HG03521 (cell line): ENCODE measurements around the gene OR7G2.

ENCODE experiments used
- ATAC-seq: cut with Tn5 transposase; IDR thresholded peaks from one replicate; pipeline ENCODE4 v1.9.1; 2021; ENCODE audit warnings: mild to moderate bottlenecking, moderate library complexity; ENCODE audit not compliant: unreplicated experiment

OR7G2 gene

DNA sequence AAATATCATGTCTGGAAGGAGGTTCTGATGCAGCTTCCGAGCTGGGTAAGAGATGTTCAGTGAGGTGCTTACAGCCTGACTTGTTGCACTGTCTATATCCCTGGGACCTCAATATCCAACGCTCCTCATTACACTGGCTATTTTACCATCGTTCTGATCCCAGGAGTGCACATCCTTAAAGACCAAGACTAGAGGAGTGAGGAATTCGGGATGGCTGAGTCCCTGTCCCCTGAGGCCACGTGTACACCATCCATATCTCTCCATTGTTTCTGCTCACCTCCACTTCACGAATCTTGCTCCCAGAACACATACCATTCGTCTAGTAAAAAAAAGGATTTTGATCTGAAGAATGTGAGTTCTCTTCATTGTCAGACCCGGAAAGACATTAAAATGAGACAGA lies at the start of gene OR7G2:
OR7G2 (minus strand) TSS at position 101 of the 400 bp plus-strand sequence. CDS start 4,232 bp downstream, outside the sequence.
- no peak for ATAC-seq

DNA sequence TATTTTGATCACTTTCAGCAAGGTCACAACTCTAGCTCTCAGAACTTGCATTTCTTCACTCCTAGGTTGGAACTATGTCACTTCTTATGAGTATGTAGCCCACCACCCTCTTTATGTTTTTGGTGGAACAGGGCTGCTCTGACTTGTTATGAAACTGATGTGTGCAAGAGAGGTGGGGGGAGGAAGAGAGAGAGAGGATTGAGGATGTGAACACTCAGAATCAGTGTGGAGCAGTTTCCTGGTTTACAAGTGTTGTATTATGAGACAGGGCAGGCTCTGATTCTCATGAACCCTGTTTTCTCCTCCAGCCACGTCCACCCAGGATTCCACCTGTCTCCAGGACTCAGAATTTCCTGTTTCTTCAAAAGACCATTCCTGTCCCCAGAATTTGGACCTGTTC lies 49.0 kb upstream of the OR7G2 start:
- no peak for ATAC-seq

DNA sequence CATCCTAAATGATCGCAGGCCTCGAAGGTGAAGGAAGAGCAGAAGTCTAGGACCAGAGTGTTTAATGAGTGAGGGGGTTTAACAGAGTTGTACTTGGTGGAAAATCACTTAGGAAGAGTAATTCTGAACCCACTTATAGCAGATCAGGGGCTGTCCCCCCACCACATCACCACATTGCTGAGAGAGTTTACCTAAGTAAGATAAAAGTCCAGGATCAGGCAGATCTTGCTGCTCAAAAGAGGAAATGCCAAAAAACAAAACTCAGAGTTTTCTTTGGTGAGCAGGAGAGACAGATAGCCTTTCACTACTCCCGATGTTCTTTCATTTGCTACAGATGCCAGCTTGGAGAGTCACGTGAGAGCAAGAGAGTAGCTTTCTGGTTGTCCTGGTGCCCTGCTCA lies 48.3 kb upstream of the OR7G2 start:
- ATAC-seq = no peak

DNA sequence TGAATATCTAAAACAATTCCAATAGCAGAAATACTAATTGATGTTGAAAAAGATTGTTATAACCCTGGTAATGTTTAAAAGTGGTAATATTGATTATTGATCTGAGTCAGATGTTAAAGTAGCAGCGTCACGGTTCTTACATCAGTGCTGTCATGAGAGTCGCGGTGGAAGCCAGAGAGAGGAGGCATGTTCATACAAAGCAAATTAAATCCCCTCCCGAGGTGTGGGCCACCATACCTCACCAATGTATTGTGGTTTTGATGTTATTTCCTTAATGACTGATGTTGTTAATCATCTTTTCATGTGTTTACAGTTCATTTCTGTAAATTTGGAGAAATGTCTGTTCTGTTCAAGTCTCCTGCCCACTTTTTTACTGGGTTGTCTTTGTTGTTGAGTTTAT lies 44.1 kb upstream of the OR7G2 start:
- ATAC-seq = no peak

DNA sequence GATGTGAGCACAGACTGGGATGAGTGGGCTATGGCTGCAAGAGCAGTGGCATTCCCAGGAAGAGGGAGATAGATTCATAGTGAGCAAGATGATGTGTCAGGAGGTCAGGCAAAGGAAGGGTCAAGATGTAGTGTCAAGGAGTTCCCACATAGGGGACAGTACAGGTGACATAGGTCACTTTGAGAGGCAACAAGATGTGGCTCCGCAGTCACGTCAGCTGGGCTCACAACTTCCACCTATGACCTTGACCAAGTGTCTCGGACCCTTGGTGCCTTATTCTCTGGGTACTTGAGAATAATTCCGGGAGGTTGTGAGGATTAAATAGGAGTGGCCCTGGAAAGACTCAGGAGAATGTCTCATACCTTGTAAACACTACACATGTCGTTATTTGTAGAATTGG lies 43.4 kb upstream of the OR7G2 start:
- ATAC-seq = no peak

DNA sequence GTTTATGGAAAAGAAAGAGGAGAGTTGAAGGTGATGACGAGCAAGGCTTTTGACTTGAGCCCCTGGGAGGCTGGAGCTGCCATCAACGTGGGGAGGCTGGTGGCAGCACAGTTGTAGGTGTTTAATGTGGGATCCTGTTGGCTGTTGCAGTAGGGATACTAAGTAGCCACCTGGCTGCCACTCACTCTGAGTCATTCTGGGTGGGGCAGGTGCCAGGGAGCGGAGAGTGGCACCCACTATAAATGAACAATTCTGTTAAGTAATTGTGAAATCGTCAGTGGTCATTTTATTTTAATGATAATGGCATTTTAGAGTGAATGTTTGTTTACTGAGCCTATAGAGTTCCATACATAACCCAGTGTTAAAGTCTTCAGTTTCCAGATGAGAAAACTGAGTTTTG lies 42.7 kb upstream of the OR7G2 start:
- ATAC-seq = no peak

DNA sequence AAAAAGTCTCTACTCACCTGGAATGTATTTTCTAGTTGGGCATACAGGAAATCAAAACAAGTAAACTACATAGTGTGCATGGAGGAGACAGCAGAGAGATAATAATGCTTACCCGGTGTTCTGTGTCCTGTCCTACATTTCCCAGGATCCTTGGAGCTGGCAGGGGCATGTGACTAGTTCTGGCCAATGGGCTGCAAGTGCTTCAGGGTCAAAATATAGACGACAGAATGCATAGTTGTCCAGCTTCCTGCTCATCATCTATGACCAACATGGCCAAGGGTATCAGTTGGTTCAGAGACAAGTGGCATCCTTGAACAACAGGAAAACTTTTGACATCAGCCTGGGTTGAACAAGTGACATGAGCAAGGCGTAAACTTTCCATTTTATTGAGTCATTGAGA lies 41.4 kb upstream of the OR7G2 start:
- ATAC-seq = no peak

DNA sequence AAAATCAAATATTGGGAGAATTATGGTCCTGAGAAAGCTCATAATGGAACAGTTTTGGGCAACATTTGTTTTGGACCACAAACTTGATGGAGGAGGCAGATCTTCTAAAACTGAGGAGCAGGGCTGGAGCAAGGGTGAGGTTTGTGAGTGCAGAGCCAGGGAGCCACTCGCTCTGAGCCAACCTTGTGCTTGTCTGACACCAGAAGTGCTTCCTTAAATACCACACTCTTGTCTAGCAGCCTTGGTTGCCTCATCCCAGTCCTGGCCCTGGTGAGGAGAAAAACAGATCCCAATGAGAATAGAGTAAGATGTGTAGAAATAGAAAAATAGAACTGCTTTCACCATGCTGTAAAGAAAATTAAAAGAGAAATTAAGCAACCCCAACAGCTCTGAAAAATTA lies 39.6 kb upstream of the OR7G2 start:
- no peak for ATAC-seq

DNA sequence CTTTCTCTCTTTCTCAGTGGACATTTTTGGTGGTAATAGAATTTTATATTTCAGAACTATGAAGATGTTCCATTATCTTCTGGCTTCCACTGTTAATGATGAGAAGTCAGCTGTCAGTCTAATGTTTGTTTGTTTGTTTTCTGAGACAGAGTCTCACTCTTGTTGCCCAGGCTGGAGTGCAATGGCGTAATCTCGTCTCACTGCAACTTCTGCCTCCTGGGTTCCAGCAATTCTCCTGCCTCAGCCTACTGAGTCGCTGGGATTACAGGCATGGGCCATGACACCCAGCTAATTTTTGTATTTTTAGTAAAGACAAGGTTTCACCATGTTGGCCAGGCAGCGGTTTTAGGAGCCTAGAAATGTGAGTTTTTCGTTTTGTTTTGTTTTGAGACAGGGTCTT lies 37.6 kb upstream of the OR7G2 start:
- no peak for ATAC-seq

DNA sequence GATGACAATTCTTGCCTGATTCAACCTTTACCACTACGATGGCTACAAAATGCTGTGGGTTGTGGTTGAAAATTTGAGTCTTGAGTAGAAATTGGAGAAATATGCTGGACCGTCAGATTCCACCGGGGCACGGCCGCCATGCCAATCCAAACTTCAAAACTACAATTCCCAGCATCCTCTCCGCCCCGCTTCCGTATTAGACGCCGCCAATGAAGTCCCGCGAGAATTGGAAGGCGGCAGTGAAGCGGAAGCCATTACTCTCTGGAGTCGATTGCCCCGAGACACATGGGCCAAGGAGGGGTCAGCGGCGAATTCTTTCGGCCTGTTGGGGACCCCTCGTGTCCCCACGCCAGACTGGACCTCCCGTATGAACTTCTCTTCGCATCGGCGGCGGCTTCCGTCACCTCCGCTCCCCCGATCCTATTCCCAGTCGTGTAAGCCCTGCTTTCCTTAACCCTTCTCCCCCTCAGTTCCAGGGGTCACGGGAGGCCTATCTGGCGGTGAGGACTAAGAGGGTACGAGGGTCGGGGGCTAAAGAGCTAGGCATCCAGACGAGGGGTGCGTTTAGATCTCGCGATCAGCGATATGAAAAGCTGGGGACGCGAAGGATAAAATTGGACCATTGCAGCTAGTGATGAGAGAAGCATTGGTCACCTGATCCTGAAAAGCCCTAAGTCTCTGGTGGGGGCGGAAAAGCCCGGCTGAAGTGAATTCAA lies 33.0 kb upstream of the OR7G2 start, which contains the start of gene ZNF317:
ZNF317 (plus strand) TSS at position 239 of the 716 bp plus-strand sequence. CDS start 15,620 bp downstream, outside the sequence.
- peak; percentile 92 for ATAC-seq

DNA sequence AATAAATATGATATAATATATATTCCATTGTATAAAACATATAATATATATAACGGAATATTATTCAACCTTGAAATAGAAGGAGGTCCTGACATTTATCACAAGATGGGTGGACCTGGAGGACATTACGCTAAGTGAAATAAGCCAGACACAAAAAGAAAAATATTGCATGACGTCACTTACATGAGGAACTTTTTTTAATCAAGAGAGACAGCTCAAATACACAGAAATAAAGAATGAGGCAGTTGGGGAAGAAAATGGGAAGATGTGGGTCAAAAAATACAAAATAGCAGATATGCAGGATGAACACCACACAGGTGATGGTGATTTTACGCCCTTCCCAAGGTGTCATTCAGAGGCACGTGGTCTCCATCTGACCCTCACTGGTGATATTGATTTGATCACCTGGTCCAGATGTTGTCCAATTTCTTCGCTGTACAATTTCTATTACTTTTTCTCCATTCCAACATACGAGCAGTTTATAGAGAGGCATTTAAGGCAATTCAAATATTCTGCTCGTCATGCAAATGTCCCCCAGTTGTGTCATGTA lies 32.4 kb upstream of the OR7G2 start:
- ATAC-seq = no peak

DNA sequence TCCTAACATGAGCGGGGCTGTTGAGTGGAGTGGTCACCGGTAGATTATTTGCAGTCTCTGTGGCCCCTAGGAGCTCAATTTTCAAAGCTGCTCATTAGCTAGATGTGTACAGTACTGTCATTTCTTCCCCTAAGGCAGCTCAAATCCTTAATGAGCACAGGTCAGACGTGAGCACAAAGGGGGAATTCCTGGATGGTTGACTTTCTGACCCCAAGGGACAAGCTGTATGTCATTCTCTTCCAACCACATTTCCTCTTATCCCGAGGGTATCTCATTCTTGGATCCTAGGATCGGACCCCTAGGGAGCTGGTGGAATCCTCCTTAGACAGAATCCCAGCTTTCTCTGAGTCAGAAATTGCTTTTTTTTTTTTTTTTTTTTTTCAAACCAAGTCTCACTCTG lies 25.1 kb upstream of the OR7G2 start:
- no peak for ATAC-seq

DNA sequence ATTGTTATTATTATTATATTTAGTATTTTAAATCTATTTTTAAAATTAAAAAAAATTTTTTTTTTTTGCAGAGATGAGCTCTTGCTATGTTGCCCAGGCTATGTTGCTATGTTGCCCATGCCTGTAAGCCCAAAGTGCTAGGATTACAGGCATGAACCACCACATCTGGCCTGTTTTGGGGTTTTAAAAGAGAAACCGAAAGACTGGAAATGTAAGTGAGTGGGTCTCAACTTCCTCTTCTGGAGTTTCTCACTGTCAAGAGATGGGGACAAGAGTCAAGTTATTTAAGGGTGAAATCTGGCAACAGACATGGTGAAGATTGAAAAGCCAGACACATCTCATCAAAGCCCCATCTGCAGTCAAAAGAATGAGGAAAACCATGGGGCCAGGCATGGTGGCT lies 23.7 kb upstream of the OR7G2 start:
- ATAC-seq = no peak

DNA sequence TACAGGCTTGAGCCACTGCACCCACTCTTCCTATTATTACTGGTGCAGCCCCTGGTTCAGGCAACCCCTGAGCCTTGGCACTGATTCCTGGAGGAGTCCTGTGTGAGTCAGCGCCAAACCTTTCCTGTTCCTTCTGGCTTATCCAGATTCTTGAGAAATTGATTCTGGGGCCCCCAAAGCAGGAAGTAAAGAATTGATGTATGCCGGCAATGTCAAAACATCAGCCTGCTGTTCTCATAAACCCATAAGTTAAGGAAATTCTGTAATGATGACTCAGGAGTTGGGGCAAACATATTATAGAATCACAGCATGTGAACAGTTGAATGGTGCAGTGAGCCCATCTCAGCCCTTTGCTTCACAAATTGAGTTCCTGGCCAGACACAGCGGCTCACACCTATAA lies 20.9 kb upstream of the OR7G2 start:
- ATAC-seq = no peak

DNA sequence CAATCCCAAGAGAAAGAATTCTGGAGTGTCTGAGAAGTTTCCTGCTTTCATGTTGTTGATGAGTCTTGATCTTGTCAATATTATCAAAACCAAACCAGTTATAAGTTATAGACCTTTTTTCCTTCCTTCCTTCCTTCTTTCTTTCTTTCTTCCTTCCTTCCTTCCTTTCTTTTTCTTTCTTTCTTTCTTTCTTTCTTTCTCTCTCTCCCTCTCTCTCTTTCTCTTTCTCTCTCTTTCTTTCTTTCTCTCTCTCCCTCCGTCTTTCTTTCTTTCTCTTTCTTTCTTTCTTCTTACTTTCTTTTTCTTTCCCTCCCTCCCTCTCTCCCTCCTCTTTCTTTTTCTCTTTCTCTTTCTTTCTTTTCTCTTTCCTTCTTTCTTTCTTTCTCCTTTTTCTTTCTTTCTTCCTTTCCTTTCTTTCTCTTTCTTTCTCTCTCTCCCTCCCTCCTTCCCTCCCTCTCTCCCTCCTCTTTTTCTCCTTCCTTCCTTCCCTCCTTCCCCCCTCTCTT lies 19.7 kb upstream of the OR7G2 start, which contains the start of gene OR7G3:
OR7G3 (minus strand) TSS at position 51 of the 506 bp plus-strand sequence; CDS start at position 51, 0 bp downstream.
- ATAC-seq = no peak

DNA sequence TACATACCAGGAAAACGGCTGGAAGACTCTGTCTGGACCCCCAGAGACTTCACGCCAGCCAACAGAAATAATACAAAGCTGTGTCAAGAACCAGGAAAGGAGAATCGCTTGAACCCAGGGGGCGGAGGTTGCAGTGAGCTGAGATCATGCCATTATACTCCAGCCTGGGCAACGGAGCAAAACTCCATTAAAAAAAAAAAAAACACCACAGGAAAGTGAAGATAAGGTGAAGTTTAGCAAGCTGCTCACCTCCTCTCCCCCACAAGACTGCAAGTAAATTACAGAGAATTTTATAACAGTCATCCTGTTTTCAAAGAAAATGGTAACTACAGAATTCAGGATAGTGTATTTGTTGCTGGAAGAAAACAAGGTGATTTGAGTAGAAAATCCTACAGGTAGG lies 9.3 kb upstream of the OR7G2 start:
- ATAC-seq = no peak

DNA sequence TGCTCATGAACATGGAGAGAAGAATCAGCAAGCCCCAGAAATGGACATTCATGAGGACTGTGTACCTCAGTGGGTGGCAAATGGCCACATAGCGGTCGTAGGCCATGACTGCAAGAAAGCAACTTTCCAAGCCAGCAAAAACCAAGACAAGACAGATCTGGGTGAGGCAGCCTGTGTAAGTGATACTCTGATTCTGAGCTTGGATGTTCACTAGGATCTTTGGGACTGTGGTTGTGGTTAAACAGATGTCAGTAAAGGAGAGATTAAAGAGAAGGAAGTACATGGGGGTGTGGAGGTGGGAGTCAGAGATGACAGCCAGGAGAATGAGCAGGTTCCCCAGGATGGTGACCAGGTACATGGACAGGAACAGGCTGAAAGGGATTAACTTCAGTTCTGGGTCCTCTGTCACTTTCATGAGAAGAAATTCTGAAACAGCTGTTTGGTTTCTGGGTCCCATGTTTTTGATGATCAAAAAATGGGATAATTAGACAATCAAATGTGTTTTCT lies 8.1 kb upstream of the OR7G2 start, which contains the start of gene OR7G1:
OR7G1 (minus strand) TSS at position 457 of the 507 bp plus-strand sequence; CDS start at position 457, 0 bp downstream.
- ATAC-seq = no peak

DNA sequence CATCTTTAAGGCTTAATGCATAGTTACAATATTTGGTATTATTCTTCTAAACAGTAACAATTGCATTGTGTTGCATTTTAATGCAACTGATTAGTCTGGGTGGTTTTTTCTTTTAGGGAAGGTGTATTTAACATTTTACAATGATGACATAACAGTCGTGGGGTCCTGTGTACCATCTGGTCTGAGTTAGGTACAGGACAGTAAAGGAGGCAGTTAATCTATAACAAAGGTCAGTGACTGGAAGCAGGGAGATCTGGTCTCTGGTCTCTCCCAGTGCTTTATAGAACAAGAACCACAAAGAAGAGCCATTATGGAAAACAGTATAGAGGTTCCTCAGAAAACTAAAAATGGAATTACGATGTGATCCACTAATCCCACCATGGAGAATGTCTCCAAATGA lies 2.7 kb upstream of the OR7G2 start:
- ATAC-seq = no peak

DNA sequence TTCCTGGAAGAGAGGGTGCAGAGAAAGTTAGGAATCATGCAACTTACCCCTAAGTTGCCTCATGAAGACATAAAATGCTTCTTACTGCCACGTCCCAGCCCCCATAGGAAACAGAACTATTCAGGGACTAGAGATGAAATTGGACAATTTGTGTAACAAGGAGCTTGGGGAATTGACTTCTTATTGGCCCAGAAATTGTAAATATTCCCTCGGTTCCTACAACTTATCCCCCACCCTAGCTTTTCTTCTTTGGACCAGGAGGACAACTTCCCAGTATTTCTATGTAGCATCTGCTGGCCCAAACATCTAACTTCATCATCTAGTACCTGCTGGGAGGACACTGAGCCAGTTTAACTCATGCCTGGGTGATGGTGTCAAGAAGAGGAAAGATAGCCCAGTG lies 20.5 kb downstream of the OR7G2 start, which contains the start of gene OR1M1:
OR1M1 (plus strand) TSS at position 301 of the 400 bp plus-strand sequence. CDS start 6,184 bp downstream, outside the sequence.
- ATAC-seq = no peak

DNA sequence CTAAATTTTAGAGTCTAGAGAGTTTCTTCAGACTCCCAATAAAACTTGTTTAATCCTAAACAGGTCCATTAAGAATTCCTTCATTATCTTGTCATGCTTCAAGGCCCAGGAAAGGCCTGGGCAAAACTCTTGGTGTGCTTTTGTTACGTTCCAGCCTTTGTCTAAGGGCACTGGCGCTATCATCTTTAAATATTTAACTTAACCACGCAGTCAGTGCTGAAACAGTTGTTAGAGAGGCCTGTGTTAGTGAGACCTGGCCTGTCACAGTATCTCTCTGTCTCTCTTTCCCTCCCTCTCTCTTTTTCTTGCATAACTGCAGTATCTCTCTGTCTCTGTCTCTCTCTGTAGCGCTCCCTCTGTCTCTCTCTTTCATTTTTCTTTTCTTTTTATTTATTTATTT lies 28.6 kb downstream of the OR7G2 start:
- ATAC-seq = no peak

DNA sequence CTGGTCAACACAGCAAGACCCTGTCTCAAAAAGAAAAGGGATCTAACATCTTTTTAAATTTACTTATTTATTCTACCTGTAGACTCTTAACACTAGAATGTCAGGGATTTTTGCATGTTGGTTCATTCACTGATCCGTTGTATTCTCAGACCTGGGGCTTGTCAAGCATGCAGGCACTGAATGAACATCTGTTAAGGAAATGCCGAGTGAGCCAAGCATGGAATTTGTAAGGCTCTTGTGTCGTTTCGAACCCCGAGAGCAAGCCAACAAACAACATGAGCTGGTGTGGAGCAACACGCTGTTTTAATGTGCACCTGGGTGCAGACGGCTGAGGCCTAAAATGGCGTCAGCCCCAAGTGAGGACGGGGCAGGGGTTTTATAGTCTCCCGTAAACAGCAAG lies 30.4 kb downstream of the OR7G2 start:
- no peak for ATAC-seq
